Esophagus squamous epithelium (tissue), 4 donors: ENCODE data around the gene SLC30A7.
"Not testable (repeated sequence)": the region's sequence is repeated elsewhere in the genome, so short reads cannot be mapped to it uniquely, and the experiment has no call there.

ENCODE experiments used
- CTCF ChIP-seq, 6 experiments: fragments of 450-650 bp in 4 of 6; fragments of 200-600 bp in 2 of 6; sonication (generic) in 2 of 6; IDR thresholded peaks; one replicate each; pipeline ENCODE4 v1.5.1; 2016 to 2019; ENCODE audit warnings: antibody characterized with exemption in 6 of 6, mild to moderate bottlenecking in 4 of 6, moderate library complexity in 4 of 6
- POLR2A ChIP-seq, 4 donors: fragments of 450-650 bp; IDR thresholded peaks; one replicate each; pipeline ENCODE4 v1.6.1; 2017; ENCODE audit warnings: antibody characterized with exemption in 4 of 4, mild to moderate bottlenecking in 4 of 4, moderate library complexity in 3 of 4

- not testable (repeated sequence) for TF ChIP-seq CTCF, POLR2A (IDR thresholded peaks at IDR 0.05)
Observed at GRCh38 chr1:100947816-100948215, 51.9 kb downstream of the SLC30A7 start.
